ENCODE measurements around the gene SLC16A3. TPM values are rescaled to one million over a fixed set of nuclear protein-coding genes. Genes with fewer than 3 reads are reported as not detected.
A peak's percentile ranks its signal among the peaks of the same experiment; 100 is the strongest.

Gene SLC16A3
- total RNA-seq, 1 donor from 2014 or later = 1.5 TPM

GRCh38 chr17:82273327-82274133 is 44.7 kb downstream of the SLC16A3 start, which contains the start of gene CSNK1D:
TSS of gene CSNK1D (minus strand) at chr17:82273700. CDS start at chr17:82273381, 319 bp downstream.
- peak within 1 kb of the TSS; percentile 100 for H3K27ac Mint-ChIP-seq (ENCODE audit: unreplicated experiment)
- H3K36me3 Mint-ChIP-seq (ENCODE audit: low read depth) = peaks cover 11% of the 10 kb centered on the region
- peak within 1 kb of the TSS; percentile 98 for H3K4me3 Mint-ChIP-seq
- H3K9me3 Mint-ChIP-seq = no peaks in the 10 kb centered on the region
- no peak for TF ChIP-seq CTCF (conservative IDR thresholded peaks at IDR 0.05)
- H3K27me3 Mint-ChIP-seq (ENCODE audit: low read depth) = no peaks in the 10 kb centered on the region
- peak; percentile 90 for DNase-seq (ENCODE audit: low read depth, low spot score)
- peaks cover 41% of the 10 kb centered on the region for H3K4me1 Mint-ChIP-seq

GRCh38 chr17:82274134-82275020 is 45.5 kb downstream of the SLC16A3 start:
- no peak overlapping the region for H3K27ac Mint-ChIP-seq (ENCODE audit: unreplicated experiment)
- peak overlapping the region; percentile 78 for H3K4me3 Mint-ChIP-seq
- peaks cover 37% of the 10 kb centered on the region for H3K4me1 Mint-ChIP-seq
- DNase-seq (ENCODE audit: low read depth, low spot score) = no peak
- TF ChIP-seq CTCF (conservative IDR thresholded peaks at IDR 0.05) = no peak
- no peaks in the 10 kb centered on the region for H3K9me3 Mint-ChIP-seq
- H3K36me3 Mint-ChIP-seq (ENCODE audit: low read depth) = peaks cover 8% of the 10 kb centered on the region
- H3K27me3 Mint-ChIP-seq (ENCODE audit: low read depth) = no peaks in the 10 kb centered on the region

DNA sequence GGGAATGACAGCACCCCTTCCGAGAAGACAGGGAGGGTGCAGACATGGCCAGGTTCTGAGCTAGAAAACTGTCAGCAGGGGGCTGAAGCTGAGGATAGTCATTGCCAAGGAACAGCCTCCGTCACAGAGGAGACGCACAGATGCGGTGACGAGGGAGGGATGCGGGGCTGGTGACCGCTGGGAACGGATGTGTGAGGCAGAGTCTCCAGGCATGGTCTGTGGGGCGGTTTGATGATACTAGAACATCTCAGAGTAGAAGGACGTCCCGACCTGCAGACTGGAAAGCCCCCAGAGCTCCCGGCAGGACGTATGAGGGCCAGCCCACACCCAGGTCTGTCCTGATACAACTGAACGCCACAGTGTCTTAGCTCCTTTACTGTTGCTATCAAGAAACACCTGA is 46.5 kb downstream of the SLC16A3 start:
- Mint-ChIP-seq H3K4me1 (peaks cover 28% of the 10 kb centered on the region), H3K4me3 (peak overlapping the region; percentile 78), H3K36me3 (ENCODE audit: low read depth) (peaks cover 5% of the 10 kb centered on the region), H3K9me3 (no peaks in the 10 kb centered on the region), H3K27ac (ENCODE audit: unreplicated experiment) (no peak overlapping the region), H3K27me3 (ENCODE audit: low read depth) (no peaks in the 10 kb centered on the region)
- no peak for DNase-seq (ENCODE audit: low read depth, low spot score)
- TF ChIP-seq CTCF (conservative IDR thresholded peaks at IDR 0.05) = no peak

DNA sequence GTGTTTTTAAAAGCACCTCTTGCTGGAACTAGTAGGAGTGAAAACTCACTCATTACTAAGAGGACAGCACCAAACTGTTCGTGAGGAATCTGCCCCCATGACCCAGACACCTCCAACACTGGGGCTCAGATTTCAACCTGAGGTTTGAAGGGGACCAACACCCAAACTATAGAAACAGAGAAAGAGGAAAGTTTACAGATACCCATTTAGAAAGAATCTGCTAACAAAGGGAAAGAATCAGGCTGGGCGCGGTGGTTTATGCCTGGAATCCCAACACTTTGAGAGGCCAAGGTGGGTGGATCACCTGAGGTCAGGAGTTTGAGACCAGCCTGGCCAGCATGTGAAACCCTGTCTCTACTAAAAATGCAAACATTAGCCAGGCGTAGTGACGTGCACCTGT is 48.1 kb downstream of the SLC16A3 start:
- peaks cover 19% of the 10 kb centered on the region for H3K4me1 Mint-ChIP-seq
- H3K27me3 Mint-ChIP-seq (ENCODE audit: low read depth) = no peaks in the 10 kb centered on the region
- no peak for TF ChIP-seq CTCF (conservative IDR thresholded peaks at IDR 0.05)
- DNase-seq (ENCODE audit: low read depth, low spot score) = no peak
- no peak overlapping the region for H3K27ac Mint-ChIP-seq (ENCODE audit: unreplicated experiment)
- H3K4me3 Mint-ChIP-seq = no peak overlapping the region
- H3K9me3 Mint-ChIP-seq = no peaks in the 10 kb centered on the region
- peaks cover 5% of the 10 kb centered on the region for H3K36me3 Mint-ChIP-seq (ENCODE audit: low read depth)

GRCh38 chr17:82277851-82278250 is 49.0 kb downstream of the SLC16A3 start:
- no peak for TF ChIP-seq CTCF (conservative IDR thresholded peaks at IDR 0.05)
- Mint-ChIP-seq H3K27me3 (ENCODE audit: low read depth) (no peaks in the 10 kb centered on the region), H3K36me3 (ENCODE audit: low read depth) (no peaks in the 10 kb centered on the region), H3K4me1 (peaks cover 12% of the 10 kb centered on the region), H3K4me3 (no peak overlapping the region), H3K27ac (ENCODE audit: unreplicated experiment) (no peak overlapping the region), H3K9me3 (no peaks in the 10 kb centered on the region)
- DNase-seq (ENCODE audit: low read depth, low spot score) = no peak

All from neural crest cell (in vitro differentiated cells).